ENCODE data around the gene NFATC2.

Gene NFATC2

DNA sequence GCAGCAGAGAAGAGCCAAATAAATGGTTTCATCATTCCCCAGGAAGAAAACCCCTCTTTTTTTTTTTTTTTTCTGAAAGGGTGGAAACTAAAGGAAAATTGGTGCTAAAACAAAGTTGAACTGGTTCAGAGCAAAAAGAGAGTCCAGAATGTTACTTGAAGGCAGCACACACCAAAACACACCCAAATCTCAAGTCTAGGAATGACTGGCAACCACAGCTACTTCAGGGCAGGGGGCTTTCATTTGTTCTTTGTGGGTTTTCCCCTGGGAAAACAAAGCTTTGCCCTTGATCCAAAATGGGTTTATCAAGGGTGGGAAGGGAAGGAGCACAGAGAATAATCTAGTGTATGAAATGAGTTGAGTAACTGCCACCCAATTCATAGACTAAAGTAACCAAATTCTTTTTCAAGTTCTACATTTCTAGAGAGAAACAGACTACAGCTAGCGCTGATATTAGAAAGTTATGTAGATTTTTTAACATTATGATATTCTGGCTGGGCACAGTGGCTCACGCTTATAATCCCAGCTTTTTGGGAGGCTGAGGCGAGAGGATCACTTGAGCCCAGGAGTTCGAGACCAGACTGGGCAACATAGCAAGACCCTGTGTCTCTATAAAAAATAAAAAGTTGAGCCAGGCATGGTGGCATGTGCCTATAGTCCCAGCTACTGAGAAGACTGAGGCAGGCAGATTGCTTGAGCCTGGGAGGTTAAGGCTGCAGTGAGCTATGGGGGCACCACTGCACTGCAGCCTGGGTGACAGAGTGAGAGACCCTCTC is 119.8 kb downstream of the NFATC2 start:
- 97% methylated on average over 4 of the region's 4 CpGs for WGBS (ENCODE audit: insufficient coverage)
- no peak for DNase-seq
- H3K27ac ChIP-seq (ENCODE audit: insufficient read depth in 1 of 2, low read depth in 1 of 2, low read length in 2 of 2, poor library complexity in 1 of 2, severe bottlenecking in 2 of 2), result no peak overlapping the region
- H3K36me3 ChIP-seq (ENCODE audit: control insufficient read depth in 4 of 4, insufficient read depth in 4 of 4, low read length in 3 of 4), result peaks cover 3 to 70% (median 42%) of the 10 kb centered on the region in 4 experiments
- H3K9me3 ChIP-seq (ENCODE audit: control extremely low read depth in 1 of 5, control insufficient read depth in 4 of 5, insufficient read depth in 2 of 5, low read depth in 1 of 5, low read length in 4 of 5), result no peaks in the 10 kb centered on the region
- no peak overlapping the region for H3K4me3 ChIP-seq (ENCODE audit: control insufficient read depth in 1 of 7, extremely low read depth in 1 of 7, insufficient read depth in 4 of 7, low read depth in 2 of 7, low read length in 6 of 7)
- ChIA-PET CTCF (interaction anchor here (0.9 to 1.8 kb wide), 3 partner anchors 10 to 13 kb away, joined by 3 to 7 read pairs (median 5); no protein-coding TSS in a partner anchor), POLR2A (no interaction called here)
- H3K27me3 ChIP-seq (replicated peaks in 2 of 5; ENCODE audit: control insufficient read depth in 4 of 5, insufficient read depth in 5 of 5, low read length in 4 of 5), result no peaks in the 10 kb centered on the region
- peaks cover 0 to 4% (median under 1%) of the 10 kb centered on the region in 4 experiments for H3K4me1 ChIP-seq (ENCODE audit: control extremely low read depth in 1 of 4, control insufficient read depth in 4 of 4, insufficient read depth in 4 of 4, low read length in 3 of 4)

DNA sequence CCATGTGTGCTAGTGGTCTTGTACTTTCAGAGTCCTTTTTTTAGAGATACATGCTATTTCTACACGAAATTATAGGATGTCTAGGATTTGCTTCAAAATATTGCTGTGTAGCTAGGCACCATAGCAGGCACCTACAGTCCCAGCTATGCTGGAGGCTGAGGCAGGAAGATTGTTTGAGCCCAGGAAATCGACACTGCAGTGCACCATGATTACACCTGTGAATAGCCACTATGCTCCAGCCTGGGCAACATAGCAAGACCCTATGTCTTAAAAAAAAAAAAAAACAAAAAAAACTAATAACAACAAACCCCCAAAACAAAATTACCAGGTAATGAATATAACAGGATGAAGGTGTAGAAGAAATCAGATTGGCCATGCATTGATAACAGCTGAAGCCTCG is 121.7 kb downstream of the NFATC2 start:
- Histone ChIP-seq H3K4me1 (ENCODE audit: control extremely low read depth in 1 of 4, control insufficient read depth in 4 of 4, insufficient read depth in 4 of 4, low read length in 3 of 4) (peaks cover 0 to 14% (median 3%) of the 10 kb centered on the region in 4 experiments), H3K4me3 (ENCODE audit: control insufficient read depth in 1 of 7, extremely low read depth in 1 of 7, insufficient read depth in 4 of 7, low read depth in 2 of 7, low read length in 6 of 7) (no peak overlapping the region), H3K27ac (ENCODE audit: insufficient read depth in 1 of 2, low read depth in 1 of 2, low read length in 2 of 2, poor library complexity in 1 of 2, severe bottlenecking in 2 of 2) (no peak overlapping the region), H3K36me3 (ENCODE audit: control insufficient read depth in 4 of 4, insufficient read depth in 4 of 4, low read length in 3 of 4) (peaks cover 3 to 58% (median 37%) of the 10 kb centered on the region in 4 experiments), H3K27me3 (replicated peaks in 2 of 5; ENCODE audit: control insufficient read depth in 4 of 5, insufficient read depth in 5 of 5, low read length in 4 of 5) (no peaks in the 10 kb centered on the region), H3K9me3 (ENCODE audit: control extremely low read depth in 1 of 5, control insufficient read depth in 4 of 5, insufficient read depth in 2 of 5, low read depth in 1 of 5, low read length in 4 of 5) (no peaks in the 10 kb centered on the region)
- WGBS (ENCODE audit: insufficient coverage), result 100% methylated on average over 1 of the region's 3 CpGs
- POLR2A ChIA-PET, result interaction anchor here (0.7 kb wide), 1 partner anchor 30 kb away, joined by 3 read pairs; no protein-coding TSS in a partner anchor
- CTCF ChIA-PET, result interaction anchor here (1.1 kb wide), 1 partner anchor 22 kb away, joined by 4 read pairs; no protein-coding TSS in a partner anchor
- no peak for DNase-seq

DNA sequence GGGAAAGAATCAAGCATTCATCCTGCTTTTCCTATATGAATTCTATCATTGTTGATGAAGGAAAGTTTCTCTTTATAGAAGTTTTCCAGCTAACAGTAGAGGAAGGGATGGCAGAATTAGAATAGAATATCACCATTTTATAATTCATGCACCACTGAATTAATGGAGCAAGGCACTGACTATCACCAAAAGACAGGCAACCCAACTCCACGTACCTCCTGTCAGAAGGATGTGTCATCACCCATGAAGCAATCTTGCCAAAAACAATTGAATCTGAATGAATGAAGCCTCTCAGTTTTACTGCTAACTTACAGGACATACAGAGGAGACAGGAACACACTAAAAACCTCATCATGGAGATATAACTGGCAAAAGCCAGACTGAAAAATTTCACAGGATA is 122.4 kb downstream of the NFATC2 start:
- CTCF ChIA-PET, result interaction anchor here (1.1 kb wide), 1 partner anchor 21 kb away, joined by 4 read pairs; no protein-coding TSS in a partner anchor
- Histone ChIP-seq H3K4me3 (ENCODE audit: control insufficient read depth in 1 of 7, extremely low read depth in 1 of 7, insufficient read depth in 4 of 7, low read depth in 2 of 7, low read length in 6 of 7) (no peak overlapping the region), H3K27ac (ENCODE audit: insufficient read depth in 1 of 2, low read depth in 1 of 2, low read length in 2 of 2, poor library complexity in 1 of 2, severe bottlenecking in 2 of 2) (no peak overlapping the region), H3K9me3 (ENCODE audit: control extremely low read depth in 1 of 5, control insufficient read depth in 4 of 5, insufficient read depth in 2 of 5, low read depth in 1 of 5, low read length in 4 of 5) (no peaks in the 10 kb centered on the region), H3K36me3 (ENCODE audit: control insufficient read depth in 4 of 4, insufficient read depth in 4 of 4, low read length in 3 of 4) (peaks cover 3 to 58% (median 38%) of the 10 kb centered on the region in 4 experiments), H3K4me1 (ENCODE audit: control extremely low read depth in 1 of 4, control insufficient read depth in 4 of 4, insufficient read depth in 4 of 4, low read length in 3 of 4) (peaks cover 0 to 14% (median 3%) of the 10 kb centered on the region in 4 experiments), H3K27me3 (replicated peaks in 2 of 5; ENCODE audit: control insufficient read depth in 4 of 5, insufficient read depth in 5 of 5, low read length in 4 of 5) (no peaks in the 10 kb centered on the region)
- POLR2A ChIA-PET, result interaction anchor here (0.6 kb wide), 1 partner anchor 66 kb away, joined by 3 read pairs; no protein-coding TSS in a partner anchor
- 100% methylated on average over 1 of the region's 1 CpG for WGBS (ENCODE audit: insufficient coverage)
- no peak for DNase-seq

DNA sequence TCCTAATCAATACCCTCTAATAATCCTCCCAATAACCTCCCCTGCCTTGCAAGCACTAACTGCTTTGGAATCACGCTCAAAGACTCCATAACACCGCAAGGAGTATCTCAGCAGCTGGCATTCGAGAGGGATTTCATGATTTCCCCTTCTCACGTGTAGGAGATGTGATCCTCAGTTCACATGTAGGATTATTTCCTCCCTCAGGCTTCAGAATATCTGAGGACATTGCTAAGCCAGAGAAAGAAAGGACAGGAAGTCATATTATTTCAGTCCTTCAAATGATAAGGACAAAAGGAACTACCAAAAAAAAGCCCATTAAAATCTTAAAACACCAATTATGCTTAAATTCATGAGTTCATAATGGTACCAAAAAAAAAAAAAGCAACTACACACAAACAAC is 122.9 kb downstream of the NFATC2 start:
- POLR2A ChIA-PET, result no interaction called here
- Histone ChIP-seq H3K9me3 (ENCODE audit: control extremely low read depth in 1 of 5, control insufficient read depth in 4 of 5, insufficient read depth in 2 of 5, low read depth in 1 of 5, low read length in 4 of 5) (no peaks in the 10 kb centered on the region), H3K27me3 (replicated peaks in 2 of 5; ENCODE audit: control insufficient read depth in 4 of 5, insufficient read depth in 5 of 5, low read length in 4 of 5) (no peaks in the 10 kb centered on the region), H3K4me3 (ENCODE audit: control insufficient read depth in 1 of 7, extremely low read depth in 1 of 7, insufficient read depth in 4 of 7, low read depth in 2 of 7, low read length in 6 of 7) (no peak overlapping the region), H3K4me1 (ENCODE audit: control extremely low read depth in 1 of 4, control insufficient read depth in 4 of 4, insufficient read depth in 4 of 4, low read length in 3 of 4) (peaks cover 0 to 14% (median 3%) of the 10 kb centered on the region in 4 experiments), H3K27ac (ENCODE audit: insufficient read depth in 1 of 2, low read depth in 1 of 2, low read length in 2 of 2, poor library complexity in 1 of 2, severe bottlenecking in 2 of 2) (no peak overlapping the region), H3K36me3 (ENCODE audit: control insufficient read depth in 4 of 4, insufficient read depth in 4 of 4, low read length in 3 of 4) (peaks cover 3 to 57% (median 36%) of the 10 kb centered on the region in 4 experiments)
- 94% methylated on average over 3 of the region's 4 CpGs for WGBS (ENCODE audit: insufficient coverage)
- CTCF ChIA-PET, result no interaction called here
- no peak for DNase-seq

DNA sequence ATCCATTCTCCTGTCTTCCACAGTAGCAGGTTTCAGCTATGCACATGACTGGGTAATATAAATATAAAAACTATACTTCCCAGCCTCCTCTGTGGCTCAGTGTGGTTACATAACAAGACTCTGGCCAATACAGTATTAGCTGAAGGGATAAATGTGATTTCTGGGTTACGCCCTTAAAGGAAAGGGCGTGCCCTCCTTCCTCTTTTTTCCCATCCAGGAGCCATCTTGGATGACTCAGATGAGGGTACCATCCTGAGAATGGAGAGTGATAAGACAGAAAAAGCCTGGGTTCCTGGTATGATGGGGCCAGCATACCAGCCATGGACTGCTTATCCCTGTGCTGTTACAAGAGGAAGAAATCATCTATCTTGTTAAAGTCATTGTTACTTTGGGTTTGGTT is 123.3 kb downstream of the NFATC2 start:
- H3K9me3 ChIP-seq (ENCODE audit: control extremely low read depth in 1 of 5, control insufficient read depth in 4 of 5, insufficient read depth in 2 of 5, low read depth in 1 of 5, low read length in 4 of 5), result no peaks in the 10 kb centered on the region
- H3K27me3 ChIP-seq (replicated peaks in 2 of 5; ENCODE audit: control insufficient read depth in 4 of 5, insufficient read depth in 5 of 5, low read length in 4 of 5), result no peaks in the 10 kb centered on the region
- no peak for DNase-seq
- no peak overlapping the region for H3K27ac ChIP-seq (ENCODE audit: insufficient read depth in 1 of 2, low read depth in 1 of 2, low read length in 2 of 2, poor library complexity in 1 of 2, severe bottlenecking in 2 of 2)
- CTCF ChIA-PET, result interaction anchor here (1.5 to 2.1 kb wide), 2 partner anchors 33 to 122 kb away, joined by 3 to 5 read pairs; no protein-coding TSS in a partner anchor
- WGBS (ENCODE audit: insufficient coverage), result no CpG with 5 or more reads among the region's 2 CpGs
- H3K4me1 ChIP-seq (ENCODE audit: control extremely low read depth in 1 of 4, control insufficient read depth in 4 of 4, insufficient read depth in 4 of 4, low read length in 3 of 4), result peaks cover 0 to 14% (median 3%) of the 10 kb centered on the region in 4 experiments
- POLR2A ChIA-PET, result no interaction called here
- no peak overlapping the region for H3K4me3 ChIP-seq (ENCODE audit: control insufficient read depth in 1 of 7, extremely low read depth in 1 of 7, insufficient read depth in 4 of 7, low read depth in 2 of 7, low read length in 6 of 7)
- peaks cover 3 to 54% (median 33%) of the 10 kb centered on the region in 4 experiments for H3K36me3 ChIP-seq (ENCODE audit: control insufficient read depth in 4 of 4, insufficient read depth in 4 of 4, low read length in 3 of 4)

DNA sequence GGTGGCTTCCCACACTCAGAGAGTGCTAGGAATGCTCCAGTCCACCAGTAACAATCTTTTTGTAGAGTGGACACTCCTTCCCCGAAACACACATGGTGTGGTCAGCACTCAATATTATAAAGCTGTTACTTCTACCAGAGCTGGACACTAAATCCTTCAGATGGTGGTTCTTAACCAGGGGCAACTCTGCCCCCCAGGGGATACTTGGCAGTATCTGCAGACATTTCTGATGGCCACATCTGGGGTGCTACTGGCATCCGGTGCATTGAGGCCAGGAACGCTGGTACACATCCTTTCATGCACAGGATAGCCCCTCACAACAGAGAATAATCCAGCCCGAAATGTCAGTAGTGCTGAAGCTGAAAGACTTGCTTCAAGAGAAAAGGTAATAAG is 124.4 kb downstream of the NFATC2 start:
- no peak overlapping the region for H3K4me3 ChIP-seq (ENCODE audit: control insufficient read depth in 1 of 7, extremely low read depth in 1 of 7, insufficient read depth in 4 of 7, low read depth in 2 of 7, low read length in 6 of 7)
- H3K27ac ChIP-seq (ENCODE audit: insufficient read depth in 1 of 2, low read depth in 1 of 2, low read length in 2 of 2, poor library complexity in 1 of 2, severe bottlenecking in 2 of 2), result no peak overlapping the region
- no peaks in the 10 kb centered on the region for H3K27me3 ChIP-seq (replicated peaks in 2 of 5; ENCODE audit: control insufficient read depth in 4 of 5, insufficient read depth in 5 of 5, low read length in 4 of 5)
- ChIA-PET CTCF (interaction anchor here (1.0 to 2.1 kb wide), 6 partner anchors 9 to 123 kb away, joined by 3 to 5 read pairs (median 4); no protein-coding TSS in a partner anchor), POLR2A (no interaction called here)
- no peak for DNase-seq
- peaks cover 3 to 46% (median 32%) of the 10 kb centered on the region in 4 experiments for H3K36me3 ChIP-seq (ENCODE audit: control insufficient read depth in 4 of 4, insufficient read depth in 4 of 4, low read length in 3 of 4)
- no peaks in the 10 kb centered on the region for H3K9me3 ChIP-seq (ENCODE audit: control extremely low read depth in 1 of 5, control insufficient read depth in 4 of 5, insufficient read depth in 2 of 5, low read depth in 1 of 5, low read length in 4 of 5)
- 93% methylated on average over 2 of the region's 4 CpGs for WGBS (ENCODE audit: insufficient coverage)
- peaks cover 0 to 15% (median 4%) of the 10 kb centered on the region in 4 experiments for H3K4me1 ChIP-seq (ENCODE audit: control extremely low read depth in 1 of 4, control insufficient read depth in 4 of 4, insufficient read depth in 4 of 4, low read length in 3 of 4)

Data from common myeloid progenitor, CD34-positive (primary cell).